ENCODE results near the gene SPECC1. TPM values are rescaled to one million over a fixed set of nuclear protein-coding genes. Genes with fewer than 3 reads are reported as not detected.

SPECC1 gene
- total and polyA plus RNA-seq, 2 donors (not counting 3 experiments of a cell fraction or from before 2014, with no cell fraction given): 5.3 to 20.4 TPM

- Histone ChIP-seq H3K4me3 (replicated peaks in 1 of 3; ENCODE audit: insufficient read depth in 1 of 3, low read depth in 1 of 3, low read length in 3 of 3) (no peak overlapping the region), H3K79me2 (ENCODE audit: control insufficient read depth, insufficient read depth, low read length) (no peaks in the 10 kb centered on the region), H3K9me1 (replicated peaks; ENCODE audit: control insufficient read depth, extremely low read depth, insufficient read depth, low read length) (no peaks in the 10 kb centered on the region), H3K9ac (replicated peaks; ENCODE audit: extremely low read depth, insufficient read depth, low read length) (no peak overlapping the region), H3K27me3 (ENCODE audit: control insufficient read depth in 2 of 2, insufficient read depth in 2 of 2, low read length in 2 of 2) (no peaks in the 10 kb centered on the region), H3K4me1 (ENCODE audit: control insufficient read depth, extremely low read depth, insufficient read depth, low read length) (peaks cover 11% of the 10 kb centered on the region), H3K27ac (ENCODE audit: insufficient read depth, low read depth, low read length) (peak overlapping the region; percentile 44), H3K4me2 (ENCODE audit: insufficient read depth, low read length) (peak overlapping the region; percentile 24), H2AFZ (ENCODE audit: low read depth, low read length) (peak overlapping the region; percentile 56), H3K9me3 (replicated peaks; ENCODE audit: control insufficient read depth, insufficient read depth, low read length) (no peaks in the 10 kb centered on the region), H3K36me3 (ENCODE audit: control insufficient read depth in 2 of 2, extremely low read depth in 1 of 2, insufficient read depth in 2 of 2, low read length in 2 of 2) (no peaks in the 10 kb centered on the region), H4K20me1 (replicated peaks; ENCODE audit: control insufficient read depth, extremely low read depth, insufficient read depth, low read length) (no peaks in the 10 kb centered on the region)
- peak; percentile 48 for TF ChIP-seq POLR2AphosphoS5 (IDR thresholded peaks at IDR 0.05; ENCODE audit: insufficient read depth, low read depth, low read length)
- no peak for TF ChIP-seq CTCF (IDR thresholded peaks at IDR 0.05; ENCODE audit: extremely low read depth in 1 of 2, insufficient read depth in 1 of 2, low read depth in 1 of 2, low read length in 2 of 2)
- peak; percentile 69 for TF ChIP-seq FOS (IDR thresholded peaks at IDR 0.05; ENCODE audit: borderline replicate concordance, insufficient read depth, low read length)
- FAIRE-seq (no peak), DNase-seq (ENCODE audit: low read depth, low spot score) (no peak)
- BruUV-seq (replicated peaks): no TSS peak
- intact Hi-C loops (cut with micrococcal nuclease) (no loop called here), dilution Hi-C loops (cut with MboI; ENCODE audit: extremely low pct_ligation_motif_present, low sequenced_read_pairs) (no loop called here)
- ChIA-PET POLR2A (no interaction called here), CTCF (interaction anchor here (1.0 to 1.4 kb wide), 2 partner anchors 23 to 31 kb away, joined by 3 to 5 read pairs; no protein-coding TSS in a partner anchor)
These were observed 165.6 kb downstream of the SPECC1 start for GRCh38 chr17:20174588-20175265.

- intact Hi-C loops (cut with micrococcal nuclease): no loop called here
- H3K27ac ChIP-seq (ENCODE audit: insufficient read depth, low read depth, low read length): no peak overlapping the region
- H3K4me2 ChIP-seq (ENCODE audit: insufficient read depth, low read length): no peak overlapping the region
- no peak overlapping the region for H3K9ac ChIP-seq (replicated peaks; ENCODE audit: extremely low read depth, insufficient read depth, low read length)
- BruUV-seq (replicated peaks): no TSS peak
- H3K79me2 ChIP-seq (ENCODE audit: control insufficient read depth, insufficient read depth, low read length): no peaks in the 10 kb centered on the region
- H4K20me1 ChIP-seq (replicated peaks; ENCODE audit: control insufficient read depth, extremely low read depth, insufficient read depth, low read length): no peaks in the 10 kb centered on the region
- ChIA-PET POLR2A (no interaction called here), CTCF (interaction anchor here (0.8 kb wide), 1 partner anchor 61 kb away, joined by 3 read pairs; no protein-coding TSS in a partner anchor)
- dilution Hi-C loops (cut with MboI; ENCODE audit: extremely low pct_ligation_motif_present, low sequenced_read_pairs): no loop called here
- FAIRE-seq (no peak), DNase-seq (ENCODE audit: low read depth, low spot score) (no peak)
- no peaks in the 10 kb centered on the region for H3K9me1 ChIP-seq (replicated peaks; ENCODE audit: control insufficient read depth, extremely low read depth, insufficient read depth, low read length)
- no peaks in the 10 kb centered on the region for H3K9me3 ChIP-seq (replicated peaks; ENCODE audit: control insufficient read depth, insufficient read depth, low read length)
- no peak overlapping the region for H2AFZ ChIP-seq (ENCODE audit: low read depth, low read length)
- no peak overlapping the region for H3K4me3 ChIP-seq (replicated peaks in 1 of 3; ENCODE audit: insufficient read depth in 1 of 3, low read depth in 1 of 3, low read length in 3 of 3)
- no peaks in the 10 kb centered on the region for H3K27me3 ChIP-seq (ENCODE audit: control insufficient read depth in 2 of 2, insufficient read depth in 2 of 2, low read length in 2 of 2)
- no peaks in the 10 kb centered on the region for H3K36me3 ChIP-seq (ENCODE audit: control insufficient read depth in 2 of 2, extremely low read depth in 1 of 2, insufficient read depth in 2 of 2, low read length in 2 of 2)
- H3K4me1 ChIP-seq (ENCODE audit: control insufficient read depth, extremely low read depth, insufficient read depth, low read length): peaks cover 4% of the 10 kb centered on the region
- TF ChIP-seq EZH2 (IDR thresholded peaks at IDR 0.05; ENCODE audit: borderline replicate concordance, low read depth, low read length, severe bottlenecking) (no peak), MYC (IDR thresholded peaks at IDR 0.05; ENCODE audit: low read depth, low read length) (no peak), CTCF (IDR thresholded peaks at IDR 0.05; ENCODE audit: extremely low read depth in 1 of 2, insufficient read depth in 1 of 2, low read depth in 1 of 2, low read length in 2 of 2) (no peak), POLR2AphosphoS5 (IDR thresholded peaks at IDR 0.05; ENCODE audit: insufficient read depth, low read depth, low read length) (no peak), MAX (IDR thresholded peaks at IDR 0.05; ENCODE audit: insufficient read depth, insufficient read length) (no peak), POLR2A (IDR thresholded peaks at IDR 0.05; ENCODE audit: low read depth, low read length) (no peak)
These were observed 169.9 kb downstream of the SPECC1 start for GRCh38 chr17:20179041-20179440.
